Vagina (tissue), 2 donors: ENCODE measurements around the gene MYL11.
"Not testable (repeated sequence)": the region's sequence is repeated elsewhere in the genome, so short reads cannot be mapped to it uniquely, and the experiment has no call there.

Source experiments
- POLR2A ChIP-seq, 2 donors: fragments of 450-650 bp; IDR thresholded peaks; one replicate each; pipeline ENCODE4 v1.6.1; 2017; ENCODE audit warnings: antibody characterized with exemption in 2 of 2, mild to moderate bottlenecking in 2 of 2, moderate library complexity in 2 of 2
- POLR2AphosphoS5 ChIP-seq, 2 donors: sonication (generic); formaldehyde crosslinking; IDR thresholded peaks; one replicate each; pipeline ENCODE4 v1.9.0; 2017; ENCODE audit warnings: antibody characterized with exemption in 2 of 2, mild to moderate bottlenecking in 2 of 2, low read depth in 1 of 2; ENCODE audit not compliant: insufficient read depth in 1 of 2
- TF ChIP-seq, protein P1 (sequence below), 3 experiments: fragments of 450-650 bp in 2 of 3; fragments of 200-600 bp in 1 of 3; sonication (generic) in 1 of 3; IDR thresholded peaks; one replicate each; pipeline ENCODE4 v1.5.1; 2017 to 2019; ENCODE audit warnings: antibody characterized with exemption in 3 of 3, mild to moderate bottlenecking in 2 of 3, moderate library complexity in 2 of 3

DNA sequence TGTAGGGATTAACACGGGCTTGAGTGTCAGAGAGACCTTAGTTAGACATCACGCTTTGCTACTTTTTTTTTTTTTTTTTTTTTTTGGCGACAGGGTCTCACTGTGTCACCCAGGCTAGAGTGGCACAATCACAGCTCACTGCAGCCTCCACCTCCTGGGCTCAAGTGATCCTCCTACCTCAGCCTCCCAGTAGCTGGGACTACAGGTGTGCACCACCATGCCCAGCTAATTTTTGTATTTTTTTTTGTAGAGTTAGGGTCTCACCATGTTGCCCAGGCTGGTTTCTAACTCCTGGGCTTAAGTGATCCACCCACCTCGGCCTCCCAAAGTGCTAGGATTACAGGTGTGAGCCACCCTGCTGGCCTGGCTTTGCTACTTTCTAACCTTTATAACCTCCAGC is 22.0 kb downstream of the MYL11 start:
- TF ChIP-seq, protein P1, sequence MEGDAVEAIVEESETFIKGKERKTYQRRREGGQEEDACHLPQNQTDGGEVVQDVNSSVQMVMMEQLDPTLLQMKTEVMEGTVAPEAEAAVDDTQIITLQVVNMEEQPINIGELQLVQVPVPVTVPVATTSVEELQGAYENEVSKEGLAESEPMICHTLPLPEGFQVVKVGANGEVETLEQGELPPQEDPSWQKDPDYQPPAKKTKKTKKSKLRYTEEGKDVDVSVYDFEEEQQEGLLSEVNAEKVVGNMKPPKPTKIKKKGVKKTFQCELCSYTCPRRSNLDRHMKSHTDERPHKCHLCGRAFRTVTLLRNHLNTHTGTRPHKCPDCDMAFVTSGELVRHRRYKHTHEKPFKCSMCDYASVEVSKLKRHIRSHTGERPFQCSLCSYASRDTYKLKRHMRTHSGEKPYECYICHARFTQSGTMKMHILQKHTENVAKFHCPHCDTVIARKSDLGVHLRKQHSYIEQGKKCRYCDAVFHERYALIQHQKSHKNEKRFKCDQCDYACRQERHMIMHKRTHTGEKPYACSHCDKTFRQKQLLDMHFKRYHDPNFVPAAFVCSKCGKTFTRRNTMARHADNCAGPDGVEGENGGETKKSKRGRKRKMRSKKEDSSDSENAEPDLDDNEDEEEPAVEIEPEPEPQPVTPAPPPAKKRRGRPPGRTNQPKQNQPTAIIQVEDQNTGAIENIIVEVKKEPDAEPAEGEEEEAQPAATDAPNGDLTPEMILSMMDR (IDR thresholded peaks at IDR 0.05), result not testable (repeated sequence)
- not testable (repeated sequence) for TF ChIP-seq POLR2A (IDR thresholded peaks at IDR 0.05); POLR2AphosphoS5 (IDR thresholded peaks at IDR 0.05; ENCODE audit: insufficient read depth in 1 of 2, low read depth in 1 of 2)
